GM06990 (cell line): ENCODE measurements around the gene DUSP7.
A peak's percentile ranks its signal among the peaks of the same experiment; 100 is the strongest.

Experiments used
- DNase-seq: peaks from one replicate; pipeline ENCODE4 v3.0.0-alpha.2; 2011; ENCODE audit not compliant: insufficient read length; ENCODE audit errors: extremely low read depth
- H3K27me3 ChIP-seq: replicated peaks from 2 replicates; pipeline ENCODE4 v1.6.0; 2011; ENCODE audit warnings: low read length; ENCODE audit not compliant: control insufficient read depth, insufficient read depth
- H3K36me3 ChIP-seq: 2 replicates; pipeline ENCODE4 v1.5.1; 2011; ENCODE audit warnings: low read length; ENCODE audit not compliant: control insufficient read depth, insufficient read depth
- H3K4me3 ChIP-seq: replicated peaks from 2 replicates; pipeline ENCODE4 v1.5.1; 2011; ENCODE audit warnings: low read depth, mild to moderate bottlenecking, control low read depth, low read length
- CTCF ChIP-seq: IDR thresholded peaks from 2 replicates; pipeline ENCODE4 v1.5.1; 2011; ENCODE audit warnings: low read length, control low read depth, mild to moderate bottlenecking, inconsistent platforms; ENCODE audit not compliant: insufficient read depth, poor library complexity, severe bottlenecking

Gene DUSP7

DNA sequence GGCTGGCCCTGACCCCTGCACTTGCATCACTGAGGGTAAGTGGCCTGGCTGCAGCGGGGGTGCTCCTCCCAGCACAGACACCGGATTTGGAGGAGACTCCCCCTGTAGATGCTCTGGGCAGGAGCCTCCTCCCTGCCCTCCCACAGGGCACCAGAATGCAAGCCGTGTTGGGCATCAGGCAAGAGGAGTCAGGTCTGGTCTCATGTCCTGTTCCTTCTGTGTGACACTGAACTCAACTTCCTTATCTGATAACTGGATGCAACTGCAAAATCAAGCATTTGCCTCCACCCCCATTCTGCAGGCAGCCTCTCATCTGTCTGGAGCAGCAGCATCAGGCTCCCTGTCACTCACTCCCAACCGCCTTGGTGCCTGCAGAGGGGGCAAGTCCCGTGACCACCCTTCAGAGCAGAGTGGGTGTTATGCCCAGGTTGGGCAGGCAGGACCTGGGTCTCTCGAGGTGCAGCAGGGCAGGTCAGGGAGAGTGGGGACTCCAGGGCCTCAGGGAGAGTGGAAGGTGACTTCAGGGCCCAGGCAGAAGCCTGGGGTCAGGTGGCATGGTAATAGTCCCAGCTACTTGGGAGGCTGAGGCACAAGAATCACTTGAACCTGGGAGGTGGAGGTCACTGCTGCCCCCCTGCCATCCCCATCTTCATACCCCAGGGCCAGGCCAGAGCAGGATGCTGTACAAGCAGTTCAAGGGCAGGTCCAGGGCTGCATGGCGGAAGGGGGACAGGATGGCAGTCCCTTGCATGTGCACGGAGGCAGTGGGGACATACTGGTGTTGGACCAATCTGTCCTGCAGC is 50.2 kb downstream of the DUSP7 start:
- Histone ChIP-seq H3K4me3 (no peak overlapping the region), H3K36me3 (no peaks in the 10 kb centered on the region), H3K27me3 (no peaks in the 10 kb centered on the region)
- TF ChIP-seq CTCF, result no peak
- no peak for DNase-seq

DNA sequence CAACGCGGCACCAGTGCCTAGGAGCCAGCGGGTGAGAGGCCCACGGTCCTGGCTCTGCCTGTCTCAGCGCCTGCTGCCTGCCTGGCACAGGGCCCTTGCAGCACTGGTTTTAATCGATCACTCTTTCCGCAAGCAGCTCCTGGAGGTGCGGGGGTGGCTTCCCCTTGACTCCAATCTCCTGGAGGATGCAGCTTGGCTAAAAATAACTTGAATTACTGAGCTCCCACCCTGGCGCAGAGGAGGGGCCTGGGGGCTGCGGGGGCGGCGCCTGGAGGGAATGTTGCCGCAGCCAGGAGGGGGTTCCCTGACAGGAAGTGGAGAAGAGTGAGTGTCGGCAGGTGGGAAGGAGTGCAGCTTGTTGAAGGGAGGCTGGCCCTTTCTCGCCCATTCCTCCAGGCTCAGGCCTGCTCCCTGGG is 50.8 kb downstream of the DUSP7 start:
- no peak for DNase-seq
- TF ChIP-seq CTCF, result no peak

DNA sequence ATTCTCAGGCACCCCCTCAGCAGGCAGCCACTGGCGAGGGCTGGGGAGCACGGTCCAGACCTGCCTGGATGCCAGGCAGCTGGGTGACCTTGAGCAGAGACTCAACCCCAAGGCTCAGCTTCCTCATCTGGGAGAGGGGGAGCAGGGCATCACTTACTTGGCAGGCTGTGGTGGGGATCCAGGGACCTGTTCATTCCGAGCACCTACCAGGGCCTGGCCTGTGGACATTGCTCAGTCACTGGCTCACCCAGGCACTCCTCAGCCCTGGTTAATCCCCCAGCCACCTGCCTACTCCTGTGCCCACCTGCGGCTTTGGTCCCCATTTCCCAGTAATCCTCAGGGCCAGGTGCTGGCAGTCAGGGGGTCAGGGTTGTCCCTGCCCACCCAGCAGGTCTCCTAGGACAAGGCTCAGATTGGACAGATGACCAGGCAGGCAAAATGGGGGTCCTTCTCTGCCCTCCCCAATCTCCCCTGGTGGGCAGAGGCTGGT is 51.4 kb downstream of the DUSP7 start:
- Histone ChIP-seq H3K4me3 (no peak overlapping the region), H3K36me3 (no peaks in the 10 kb centered on the region), H3K27me3 (no peaks in the 10 kb centered on the region)
- DNase-seq, result no peak
- TF ChIP-seq CTCF, result no peak

More for the DNA sequence above, 50.8 kb downstream of the DUSP7 start:
- Histone ChIP-seq H3K36me3 (no peaks in the 10 kb centered on the region), H3K4me3 (no peak overlapping the region), H3K27me3 (no peaks in the 10 kb centered on the region)

GRCh38 chr3:52004163-52004787 is 52.1 kb downstream of the DUSP7 start:
- H3K4me3 ChIP-seq, result no peak overlapping the region
- no peaks in the 10 kb centered on the region for H3K36me3 ChIP-seq
- no peak for DNase-seq
- TF ChIP-seq CTCF, result peak; percentile 53
- no peaks in the 10 kb centered on the region for H3K27me3 ChIP-seq

DNA sequence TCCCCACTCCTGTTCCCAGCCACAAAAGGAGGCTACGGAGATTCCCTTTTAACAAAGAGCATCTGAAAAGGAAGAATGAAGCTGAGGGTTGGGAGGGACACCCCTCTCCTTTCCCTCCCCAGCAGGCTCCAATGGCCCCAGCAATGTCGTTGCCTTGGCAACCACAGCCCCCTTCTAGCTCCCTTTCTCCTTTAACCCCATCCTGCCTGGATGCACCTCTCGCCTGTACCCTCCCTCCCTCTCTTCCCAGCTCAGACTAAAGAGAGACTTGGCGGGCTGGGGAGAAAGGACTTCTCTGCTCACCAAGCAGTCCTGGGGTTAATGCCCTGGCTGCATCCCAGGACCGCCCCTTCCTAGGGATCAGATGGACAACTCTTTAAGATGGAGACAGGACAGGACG is 53.6 kb downstream of the DUSP7 start:
- Histone ChIP-seq H3K4me3 (no peak overlapping the region), H3K27me3 (no peaks in the 10 kb centered on the region), H3K36me3 (no peaks in the 10 kb centered on the region)
- no peak for DNase-seq
- TF ChIP-seq CTCF, result no peak
